ENCODE measurements around the gene UBTD2. TPM values are rescaled to one million over a fixed set of nuclear protein-coding genes. Genes with fewer than 3 reads are reported as not detected.
"Not testable (repeated sequence)": the region's sequence is repeated elsewhere in the genome, so short reads cannot be mapped to it uniquely, and the experiment has no call there.

Gene UBTD2
- total RNA-seq = 10 to 100 TPM in 2 of 10 donors, 1 to 10 TPM in 8; 7.5 to 11.3 (median 9.1) TPM
- polyA plus RNA-seq = 1 to 10 TPM; 7.7 to 7.8 TPM
- long read RNA-seq, donor 1, transcript UBTD2-201 (3 exons, 3,301 nt) = major isoform, 22 of 23 reads
- long read RNA-seq, donor 1, partial matches to known transcripts = 0 of 23 reads
- long read RNA-seq, donor 1, other reads (novel, unspliced or antisense) = 1 of 23 reads
- long read RNA-seq, donor 2, transcript UBTD2-201 (3 exons, 3,301 nt) = major isoform, 21 of 21 reads
- long read RNA-seq, donor 2, partial matches to known transcripts = 0 of 21 reads
- long read RNA-seq, donor 2, other reads (novel, unspliced or antisense) = 0 of 21 reads
- long read RNA-seq, donor 3, partial matches to known transcripts = 0 of 2 reads
- long read RNA-seq, donor 3, other reads (novel, unspliced or antisense) = 1 of 2 reads

- ATAC-seq = peak; percentile 73 to 92 (median 87)
- 0 to 1% methylated on average over 61 to 87 of the region's 87 CpGs for WGBS, 2 donors
- H3K4me1 ChIP-seq = peaks cover 0 to 42% (median 24%) of the 10 kb centered on the region in 9 donors
- peak; percentile 25 to 70 (median 56) for TF ChIP-seq CTCF (IDR thresholded peaks at IDR 0.05)
- no peaks in the 10 kb centered on the region for H3K36me3 ChIP-seq
- H3K9me3 ChIP-seq = no peaks in the 10 kb centered on the region
- peak within 1 kb of the TSS; percentile 56 to 97 (median 92) for H3K4me3 ChIP-seq
- no peaks in the 10 kb centered on the region for H3K27me3 ChIP-seq
- intact Hi-C loops (cut with DNase I) = loop anchor here in 5 of 10 donors (1.0 to 10.0 kb wide), 8 partner anchors 68 to 176 kb away; partner anchors contain the start of genes STK10 (in 4 of the 5), SH3PXD2B (in 2 of the 5) and EFCAB9 (in 1 of the 5)
- DNase-seq = peak; percentile 86 to 89
- H3K27ac ChIP-seq = peak within 1 kb of the TSS; percentile 84 to 96 (median 94)
These were observed at the start of gene UBTD2 for GRCh38 chr5:172283020-172283861. Gene UBTD2, minus strand, starts transcription at chr5:172283764. Its CDS starts 99 bp downstream, at chr5:172283665.

DNA sequence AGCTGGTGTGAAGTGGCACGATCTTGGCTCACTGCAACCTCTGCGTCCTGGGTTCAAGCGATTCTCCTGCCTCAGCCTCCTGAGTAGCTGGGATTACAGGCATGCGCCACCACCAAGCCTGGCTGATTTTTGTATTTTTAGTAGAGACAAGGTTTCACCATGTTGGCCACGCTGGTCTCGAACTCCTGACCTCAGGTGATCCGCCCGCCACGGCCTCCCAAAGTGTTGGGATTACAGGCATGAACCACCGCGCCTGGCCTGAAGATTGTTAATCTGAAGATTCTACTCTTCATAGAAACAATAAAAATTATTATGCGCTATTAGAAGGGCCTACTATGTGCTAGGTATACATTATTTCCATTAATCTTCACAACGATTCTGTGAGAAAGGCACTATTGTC, 43.3 kb upstream of the UBTD2 start:
- H3K4me3 ChIP-seq; H3K27ac ChIP-seq; intact Hi-C loops (cut with DNase I); DNase-seq; H3K36me3 ChIP-seq; H3K9me3 ChIP-seq; H3K4me1 ChIP-seq; H3K27me3 ChIP-seq; ATAC-seq: not testable (repeated sequence)
- 96 to 99% methylated on average over 12 to 13 of the region's 13 CpGs for WGBS, 2 donors

DNA sequence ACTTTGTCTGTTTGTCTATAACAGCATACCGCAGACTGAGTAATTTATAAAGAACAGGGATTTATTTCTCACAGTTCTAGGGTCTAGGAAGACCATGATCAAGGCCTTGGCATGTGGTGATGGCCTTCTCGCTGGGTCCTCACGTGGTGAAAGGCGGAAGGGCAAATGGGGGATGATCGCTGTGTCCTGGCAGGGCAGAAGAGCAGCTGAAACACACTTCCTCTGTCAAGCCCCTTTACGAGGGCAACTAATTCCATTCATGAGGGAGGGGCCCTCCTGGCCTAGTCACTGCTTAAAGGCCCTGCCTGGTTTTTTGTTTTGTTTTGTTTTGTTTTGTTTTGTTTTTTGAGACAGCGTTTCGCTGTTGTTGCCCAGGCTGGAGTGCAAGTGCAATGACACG, 41.9 kb upstream of the UBTD2 start:
- no peak for ATAC-seq

More for the DNA sequence above, 41.9 kb upstream of the UBTD2 start:
- Histone ChIP-seq H3K27me3 (no peaks in the 10 kb centered on the region), H3K4me3 (no peak overlapping the region), H3K9me3 (no peaks in the 10 kb centered on the region), H3K36me3 (no peaks in the 10 kb centered on the region), H3K27ac (no peak overlapping the region), H3K4me1 (peaks cover 0 to 10% (median 0%) of the 10 kb centered on the region in 9 donors)
- no peak for TF ChIP-seq CTCF (IDR thresholded peaks at IDR 0.05)
- DNase-seq = no peak
- WGBS, 2 donors = 91 to 93% methylated on average over 9 of the region's 9 CpGs
- intact Hi-C loops (cut with DNase I) = no loop called here
